ENCODE measurements around the gene BBS9. TPM values are rescaled to one million over a fixed set of nuclear protein-coding genes. Genes with fewer than 3 reads are reported as not detected.
"Not testable (repeated sequence)": the region's sequence is repeated elsewhere in the genome, so short reads cannot be mapped to it uniquely, and the experiment has no call there.

Gene BBS9
- total and polyA plus RNA-seq, 4 donors = 2.3 to 9.5 (median 4.5) TPM

DNA sequence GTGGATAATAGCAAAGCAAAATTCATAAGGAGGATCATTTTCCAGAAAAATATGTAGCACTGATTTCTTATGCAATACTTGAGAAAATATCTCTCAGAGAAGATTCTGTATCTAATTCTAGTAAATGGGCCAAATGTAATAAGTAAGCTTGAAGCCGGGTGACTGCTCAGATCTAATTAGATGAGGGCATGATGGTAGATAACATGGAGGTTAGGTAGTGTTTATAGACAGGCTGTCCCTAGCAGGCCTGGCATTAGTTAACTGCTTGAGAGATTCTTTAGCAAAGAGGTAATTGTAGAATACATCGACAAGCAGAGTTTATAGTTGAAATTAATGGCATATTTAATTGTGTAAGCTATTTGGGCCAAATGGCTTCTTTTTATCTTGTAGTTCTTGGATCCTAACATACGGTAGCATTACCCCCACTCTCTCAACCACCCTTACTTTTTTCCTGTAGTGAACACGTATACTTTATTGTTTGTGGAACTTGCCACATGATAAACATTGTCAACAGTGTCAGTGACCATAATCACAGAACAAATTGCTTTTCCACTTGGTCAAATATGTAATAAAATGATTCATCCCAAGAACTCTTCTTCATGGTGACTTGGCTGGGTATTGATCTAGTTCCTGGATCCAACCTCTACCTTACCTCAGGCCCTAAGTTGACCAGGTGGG, 343.1 kb downstream of the BBS9 start:
- Histone ChIP-seq H3K27ac (ENCODE audit: low read depth in 1 of 2, low read length in 2 of 2) (no peak overlapping the region), H3K9ac (ENCODE audit: low read depth in 1 of 2, low read length in 2 of 2) (no peak overlapping the region), H3K9me3 (ENCODE audit: control insufficient read depth in 4 of 4, low read length in 3 of 4) (no peaks in the 10 kb centered on the region), H3K4me3 (ENCODE audit: low read depth in 1 of 3, low read length in 3 of 3) (no peak overlapping the region), H3K36me3 (ENCODE audit: control insufficient read depth in 4 of 4, insufficient read depth in 3 of 4, low read depth in 1 of 4, low read length in 3 of 4) (no peaks in the 10 kb centered on the region), H3K27me3 (ENCODE audit: control insufficient read depth in 4 of 4, insufficient read depth in 4 of 4, low read length in 3 of 4) (no peaks in the 10 kb centered on the region), H3K4me1 (ENCODE audit: control insufficient read depth in 4 of 4, insufficient read depth in 4 of 4, low read length in 3 of 4) (no peaks in the 10 kb centered on the region)
- no peak for DNase-seq (ENCODE audit: low spot score)
- TF ChIP-seq FOXA2 (IDR thresholded peaks at IDR 0.05) (no peak), CTCF (IDR thresholded peaks at IDR 0.05; ENCODE audit: low read depth, low read length, missing input control) (no peak), GABPA (IDR thresholded peaks at IDR 0.05 in 1 of 2, conservative IDR thresholded peaks at IDR 0.05 in 1 of 2) (no peak), YY1 (IDR thresholded peaks at IDR 0.05) (no peak), HNF4G (IDR thresholded peaks at IDR 0.05) (no peak)
- TF ChIP-seq, protein P1, sequence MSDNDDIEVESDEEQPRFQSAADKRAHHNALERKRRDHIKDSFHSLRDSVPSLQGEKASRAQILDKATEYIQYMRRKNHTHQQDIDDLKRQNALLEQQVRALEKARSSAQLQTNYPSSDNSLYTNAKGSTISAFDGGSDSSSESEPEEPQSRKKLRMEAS (IDR thresholded peaks at IDR 0.05) = no peak
- WGBS = 90% methylated on average over 4 of the region's 4 CpGs

DNA sequence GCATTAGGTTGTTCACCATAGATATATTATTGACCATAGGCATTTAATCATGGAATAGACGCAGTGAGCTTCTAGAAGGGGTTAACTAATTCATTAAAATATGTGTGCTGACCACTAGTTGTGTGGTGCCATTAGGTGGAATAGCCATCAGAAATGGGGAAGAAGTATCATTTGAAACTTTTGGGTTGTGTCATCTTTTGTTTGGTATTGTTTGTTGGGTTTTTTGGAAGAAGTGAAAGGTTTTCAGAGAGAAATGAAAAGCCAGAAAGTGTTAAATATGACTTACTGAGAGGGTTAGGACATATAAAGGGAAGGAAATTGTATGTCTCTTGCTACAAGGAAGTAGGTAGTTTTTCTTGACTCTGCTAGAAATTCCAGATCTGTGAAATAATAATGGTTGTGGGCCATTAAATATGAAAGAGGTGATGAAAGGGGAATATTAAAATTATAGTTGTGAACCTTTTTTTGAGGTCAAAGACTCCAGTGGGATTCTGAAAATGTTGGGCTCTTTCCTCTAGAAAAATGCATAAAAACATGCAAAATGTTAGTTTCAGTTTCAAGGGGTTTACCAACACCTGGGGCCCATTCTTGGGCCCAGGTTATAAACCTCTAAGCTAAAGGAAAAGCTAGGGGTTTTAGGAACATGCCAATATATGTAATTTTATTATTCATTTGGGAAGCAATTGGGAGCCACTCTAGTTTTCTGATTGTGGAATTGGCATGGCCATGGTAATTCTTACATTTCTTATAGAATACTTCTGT, 348.5 kb downstream of the BBS9 start:
- Histone ChIP-seq H3K4me3 (ENCODE audit: low read depth in 1 of 3, low read length in 3 of 3) (no peak overlapping the region), H3K9me3 (ENCODE audit: control insufficient read depth in 4 of 4, low read length in 3 of 4) (peaks cover 0 to 4% (median under 1%) of the 10 kb centered on the region in 4 donors), H3K27ac (ENCODE audit: low read depth in 1 of 2, low read length in 2 of 2) (no peak overlapping the region), H3K36me3 (ENCODE audit: control insufficient read depth in 4 of 4, insufficient read depth in 3 of 4, low read depth in 1 of 4, low read length in 3 of 4) (no peaks in the 10 kb centered on the region), H3K4me1 (ENCODE audit: control insufficient read depth in 4 of 4, insufficient read depth in 4 of 4, low read length in 3 of 4) (no peaks in the 10 kb centered on the region), H3K27me3 (ENCODE audit: control insufficient read depth in 4 of 4, insufficient read depth in 4 of 4, low read length in 3 of 4) (no peaks in the 10 kb centered on the region), H3K9ac (ENCODE audit: low read depth in 1 of 2, low read length in 2 of 2) (no peak overlapping the region)
- WGBS = 97% methylated on average over 1 of the region's 1 CpG
- TF ChIP-seq HNF4G (IDR thresholded peaks at IDR 0.05) (no peak), HNF4A (conservative IDR thresholded peaks at IDR 0.05) (no peak), YY1 (IDR thresholded peaks at IDR 0.05) (no peak), REST (IDR thresholded peaks at IDR 0.05) (no peak), RAD21 (IDR thresholded peaks at IDR 0.05) (no peak), TAF1 (conservative IDR thresholded peaks at IDR 0.05) (no peak), EGR1 (IDR thresholded peaks at IDR 0.05; ENCODE audit: low read depth in 2 of 2) (no peak), GABPA (IDR thresholded peaks at IDR 0.05 in 1 of 2, conservative IDR thresholded peaks at IDR 0.05 in 1 of 2) (no peak), JUND (IDR thresholded peaks at IDR 0.05) (no peak)
- TF ChIP-seq, protein P1 (IDR thresholded peaks at IDR 0.05) = no peak
- TF ChIP-seq, protein P2, sequence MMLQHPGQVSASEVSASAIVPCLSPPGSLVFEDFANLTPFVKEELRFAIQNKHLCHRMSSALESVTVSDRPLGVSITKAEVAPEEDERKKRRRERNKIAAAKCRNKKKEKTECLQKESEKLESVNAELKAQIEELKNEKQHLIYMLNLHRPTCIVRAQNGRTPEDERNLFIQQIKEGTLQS (IDR thresholded peaks at IDR 0.05) = no peak
- no peak for DNase-seq (ENCODE audit: low spot score)

DNA sequence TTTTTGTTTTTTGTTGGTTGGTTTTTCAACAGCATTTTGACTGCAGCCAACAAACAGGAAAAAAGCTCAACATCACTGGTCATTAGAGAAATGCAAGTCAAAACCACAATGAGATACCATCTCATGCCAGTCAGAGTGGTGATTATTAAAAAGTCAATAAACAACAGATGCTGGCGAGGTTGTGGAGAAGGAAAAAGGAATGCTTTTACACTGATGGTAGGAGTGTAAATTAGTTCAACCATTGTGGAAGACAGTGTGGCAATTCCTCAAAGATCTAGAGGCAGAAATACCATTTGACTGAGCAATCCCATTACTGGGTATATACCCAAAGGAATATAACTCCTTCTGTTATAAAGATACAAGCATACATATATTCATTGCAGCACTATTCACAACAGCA, 355.1 kb downstream of the BBS9 start:
- 98% methylated on average over 1 of the region's 1 CpG for WGBS
- H3K4me3 ChIP-seq (ENCODE audit: low read depth in 1 of 3, low read length in 3 of 3); H3K27me3 ChIP-seq (ENCODE audit: control insufficient read depth in 4 of 4, insufficient read depth in 4 of 4, low read length in 3 of 4); H3K9me3 ChIP-seq (ENCODE audit: control insufficient read depth in 4 of 4, low read length in 3 of 4); H3K4me1 ChIP-seq (ENCODE audit: control insufficient read depth in 4 of 4, insufficient read depth in 4 of 4, low read length in 3 of 4); H3K27ac ChIP-seq (ENCODE audit: low read depth in 1 of 2, low read length in 2 of 2); H3K36me3 ChIP-seq (ENCODE audit: control insufficient read depth in 4 of 4, insufficient read depth in 3 of 4, low read depth in 1 of 4, low read length in 3 of 4); DNase-seq (ENCODE audit: low spot score); H3K9ac ChIP-seq (ENCODE audit: low read depth in 1 of 2, low read length in 2 of 2): not testable (repeated sequence)
